ENCODE results near the gene ARHGEF28.

- TF ChIP-seq CTCF (conservative IDR thresholded peaks at IDR 0.05 in 1 of 2, IDR thresholded peaks at IDR 0.05 in 1 of 2; ENCODE audit: low read depth in 1 of 2, low read length in 2 of 2) (no peak), EZH2 (IDR thresholded peaks at IDR 0.05; ENCODE audit: low read length, missing control alignments) (no peak)
These were observed 79.4 kb downstream of the ARHGEF28 start for GRCh38 chr5:73705364-73705763.

Data from fibroblast of lung (primary cell).